OCI-LY7 (cell line): ENCODE measurements around the gene WBP4. TPM values are rescaled to one million over a fixed set of nuclear protein-coding genes. Genes with fewer than 3 reads are reported as not detected.

Experiments
- BruUV-seq: library from RNA; stranded (reverse); fragments of 400-500 nt; replicated peaks from 2 replicates; lab custom pipeline; 2021; lab: Mats Ljungman, UMichigan
- CTCF ChIA-PET: fragments of 300-600 bp; sonication (Branson Sonifier 250); formaldehyde crosslinking; loops from one replicate; lab custom pipeline; 2022; ENCODE audit warnings: antibody characterized with exemption; ENCODE audit not compliant: unreplicated experiment; lab: Charles Lee
- POLR2A ChIA-PET: fragments of 300-600 bp; sonication (Branson Sonifier 250); formaldehyde crosslinking; loops from one replicate; lab custom pipeline; 2022; ENCODE audit warnings: antibody characterized with exemption; lab: Charles Lee
- DNase-seq: peaks from one replicate; pipeline ENCODE4 v3.0.0-alpha.2; 2015; ENCODE audit warnings: low spot score
- H2AFZ ChIP-seq: fragments of 200-600 bp; sonication (generic), shearing (Covaris generic); 2 replicates; pipeline ENCODE4 v1.6.1; 2014; ENCODE audit warnings: mild to moderate bottlenecking, antibody characterized with exemption, low read length, moderate library complexity
- H3K27ac ChIP-seq: fragments of 200-600 bp; sonication (generic); 2 replicates; pipeline ENCODE4 v1.5.1; 2014; ENCODE audit warnings: mixed run types, low read depth, mild to moderate bottlenecking, moderate library complexity, low read length, inconsistent platforms; ENCODE audit not compliant: poor library complexity, severe bottlenecking
- H3K36me3 ChIP-seq: fragments of 200-600 bp; sonication (generic); 2 replicates; pipeline ENCODE4 v1.6.1; 2014; ENCODE audit warnings: mild to moderate bottlenecking, antibody characterized with exemption, low read length, moderate library complexity, mixed read lengths; ENCODE audit not compliant: insufficient read depth
- H3K4me1 ChIP-seq: fragments of 200-600 bp; sonication (generic); 2 replicates; pipeline ENCODE4 v1.5.1; 2014; ENCODE audit warnings: mild to moderate bottlenecking, low read length; ENCODE audit not compliant: insufficient read depth, poor library complexity, severe bottlenecking
- H3K4me2 ChIP-seq: fragments of 200-600 bp; sonication (generic); 2 replicates; pipeline ENCODE4 v1.6.1; 2014; ENCODE audit warnings: mild to moderate bottlenecking, low read length
- H3K4me3 ChIP-seq: fragments of 200-600 bp; sonication (generic); 2 replicates; pipeline ENCODE4 v1.5.1; 2014; ENCODE audit warnings: mild to moderate bottlenecking, low read depth, low read length; ENCODE audit not compliant: poor library complexity, severe bottlenecking
- H3K79me2 ChIP-seq: fragments of 200-600 bp; sonication (generic); 2 replicates; pipeline ENCODE4 v1.6.1; 2016; ENCODE audit warnings: low read depth, mild to moderate bottlenecking, low read length, moderate library complexity, mixed read lengths; ENCODE audit not compliant: insufficient read depth
- H3K9me2 ChIP-seq: fragments of 200-600 bp; sonication (generic); 2 replicates; pipeline ENCODE4 v1.6.1; 2016; ENCODE audit warnings: mild to moderate bottlenecking, low read length, mixed read lengths; ENCODE audit not compliant: insufficient read depth
- H3K9me3 ChIP-seq: fragments of 200-600 bp; sonication (generic); 2 replicates; pipeline ENCODE4 v1.6.1; 2014; ENCODE audit warnings: mild to moderate bottlenecking, mixed run types, low read length, mixed read lengths
- H4K20me1 ChIP-seq: fragments of 200-600 bp; sonication (generic); 2 replicates; pipeline ENCODE4 v1.6.1; 2014; ENCODE audit warnings: mild to moderate bottlenecking, antibody characterized with exemption, low read length, moderate library complexity, mixed read lengths; ENCODE audit not compliant: insufficient read depth
- EZH2phosphoT487 ChIP-seq: fragments of 200-600 bp; sonication (generic); IDR thresholded peaks from 2 replicates; pipeline ENCODE4 v1.6.1; 2018; ENCODE audit warnings: low read depth, borderline replicate concordance, mild to moderate bottlenecking, mixed run types, antibody characterized with exemption, low read length, moderate library complexity, mixed read lengths
- intact Hi-C: fragments of 100-400 bp; cut with micrococcal nuclease; formaldehyde crosslinking; loops from one replicate; pipeline ENCODE4 v1.10.0; 2022; ENCODE audit not compliant: unreplicated experiment
- total RNA-seq, 2 experiments: library from RNA; depleted of rRNA in 1 of 2; stranded (reverse); fragments of >200 nt in 1 of 2; shearing (Covaris generic) in 1 of 2; gene quantifications; 2 replicates each; pipeline ENCODE4 v1.2.3, GENCODE V29; 2014 to 2022
- TF ChIP-seq, protein P1 (sequence below): fragments of 200-600 bp; sonication (generic); conservative IDR thresholded peaks from 2 replicates; pipeline ENCODE4 v1.5.1; 2014; ENCODE audit warnings: mild to moderate bottlenecking, antibody characterized with exemption, low read length, moderate library complexity, mixed read lengths

The WBP4 gene
- total RNA-seq, 2 experiments from 2014 or later, result 5.9 to 7.3 TPM

DNA sequence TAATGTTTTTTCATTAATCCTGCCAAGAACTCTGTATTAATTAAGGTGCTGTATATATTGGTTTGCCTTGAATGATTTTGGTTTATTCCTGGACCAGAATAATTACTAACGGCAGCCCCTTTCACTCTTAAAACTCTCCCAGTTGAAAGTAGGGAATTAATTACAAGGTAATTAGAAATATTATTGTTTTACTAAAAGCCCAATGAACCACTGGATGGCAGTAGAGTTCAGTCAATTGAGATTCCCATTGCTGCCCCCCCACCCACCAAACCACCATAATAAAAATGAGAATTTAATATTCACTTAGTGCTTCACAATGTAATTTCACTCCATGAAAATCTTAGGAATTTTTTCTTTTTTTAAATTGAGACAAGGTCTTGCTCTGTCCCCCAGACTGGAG, 13.7 kb downstream of the WBP4 start:
- Histone ChIP-seq H3K9me3 (no peaks in the 10 kb centered on the region), H3K9me2 (no peaks in the 10 kb centered on the region), H3K27ac (no peak overlapping the region), H2AFZ (no peak overlapping the region), H3K4me2 (no peak overlapping the region), H3K4me1 (no peaks in the 10 kb centered on the region), H3K36me3 (peaks cover 66% of the 10 kb centered on the region), H3K79me2 (no peaks in the 10 kb centered on the region), H3K4me3 (no peak overlapping the region), H4K20me1 (no peaks in the 10 kb centered on the region)
- POLR2A ChIA-PET, result interaction anchor here (0.6 kb wide), 1 partner anchor 22 kb away, joined by 4 read pairs; no protein-coding TSS in a partner anchor
- TF ChIP-seq, protein P1, sequence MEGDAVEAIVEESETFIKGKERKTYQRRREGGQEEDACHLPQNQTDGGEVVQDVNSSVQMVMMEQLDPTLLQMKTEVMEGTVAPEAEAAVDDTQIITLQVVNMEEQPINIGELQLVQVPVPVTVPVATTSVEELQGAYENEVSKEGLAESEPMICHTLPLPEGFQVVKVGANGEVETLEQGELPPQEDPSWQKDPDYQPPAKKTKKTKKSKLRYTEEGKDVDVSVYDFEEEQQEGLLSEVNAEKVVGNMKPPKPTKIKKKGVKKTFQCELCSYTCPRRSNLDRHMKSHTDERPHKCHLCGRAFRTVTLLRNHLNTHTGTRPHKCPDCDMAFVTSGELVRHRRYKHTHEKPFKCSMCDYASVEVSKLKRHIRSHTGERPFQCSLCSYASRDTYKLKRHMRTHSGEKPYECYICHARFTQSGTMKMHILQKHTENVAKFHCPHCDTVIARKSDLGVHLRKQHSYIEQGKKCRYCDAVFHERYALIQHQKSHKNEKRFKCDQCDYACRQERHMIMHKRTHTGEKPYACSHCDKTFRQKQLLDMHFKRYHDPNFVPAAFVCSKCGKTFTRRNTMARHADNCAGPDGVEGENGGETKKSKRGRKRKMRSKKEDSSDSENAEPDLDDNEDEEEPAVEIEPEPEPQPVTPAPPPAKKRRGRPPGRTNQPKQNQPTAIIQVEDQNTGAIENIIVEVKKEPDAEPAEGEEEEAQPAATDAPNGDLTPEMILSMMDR, result peak; percentile 87
- TF ChIP-seq EZH2phosphoT487, result no peak
- CTCF ChIA-PET, result no interaction called here
- BruUV-seq, result no TSS peak
- intact Hi-C loops, result loop anchor here (1.0 to 10.0 kb wide), 2 partner anchors 147 to 580 kb away; no protein-coding TSS in a partner anchor
- peak; percentile 66 for DNase-seq

DNA sequence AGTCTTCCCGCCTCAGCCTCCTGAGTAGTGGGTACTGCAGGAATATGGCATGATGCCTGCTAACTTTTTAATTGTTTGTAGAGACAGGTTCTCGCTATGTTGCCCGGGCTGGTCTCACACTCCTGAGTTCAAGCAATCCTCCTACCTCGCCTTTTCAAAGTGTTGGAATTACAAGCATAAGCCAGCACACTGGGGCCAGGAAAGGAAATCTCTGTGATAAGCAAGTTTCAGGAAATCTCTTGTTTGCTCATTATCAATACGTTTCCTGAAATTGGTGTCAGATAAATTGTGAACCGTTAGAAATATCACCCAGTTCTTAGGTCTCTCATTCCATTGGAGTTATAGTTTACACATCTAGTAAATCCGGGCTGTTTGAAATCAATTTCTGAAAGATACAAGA, 14.2 kb downstream of the WBP4 start:
- POLR2A ChIA-PET, result no interaction called here
- no peaks in the 10 kb centered on the region for H3K9me2 ChIP-seq
- DNase-seq, result no peak
- H2AFZ ChIP-seq, result no peak overlapping the region
- no peaks in the 10 kb centered on the region for H4K20me1 ChIP-seq
- no peak for TF ChIP-seq EZH2phosphoT487
- TF ChIP-seq, protein P1, result no peak
- H3K4me1 ChIP-seq, result no peaks in the 10 kb centered on the region
- no peaks in the 10 kb centered on the region for H3K9me3 ChIP-seq
- intact Hi-C loops, result loop anchor here (1.0 to 10.0 kb wide), 2 partner anchors 147 to 579 kb away; no protein-coding TSS in a partner anchor
- H3K79me2 ChIP-seq, result no peaks in the 10 kb centered on the region
- H3K4me2 ChIP-seq, result no peak overlapping the region
- peaks cover 63% of the 10 kb centered on the region for H3K36me3 ChIP-seq
- no TSS peak for BruUV-seq
- H3K27ac ChIP-seq, result no peak overlapping the region
- H3K4me3 ChIP-seq, result no peak overlapping the region
- CTCF ChIA-PET, result no interaction called here

DNA sequence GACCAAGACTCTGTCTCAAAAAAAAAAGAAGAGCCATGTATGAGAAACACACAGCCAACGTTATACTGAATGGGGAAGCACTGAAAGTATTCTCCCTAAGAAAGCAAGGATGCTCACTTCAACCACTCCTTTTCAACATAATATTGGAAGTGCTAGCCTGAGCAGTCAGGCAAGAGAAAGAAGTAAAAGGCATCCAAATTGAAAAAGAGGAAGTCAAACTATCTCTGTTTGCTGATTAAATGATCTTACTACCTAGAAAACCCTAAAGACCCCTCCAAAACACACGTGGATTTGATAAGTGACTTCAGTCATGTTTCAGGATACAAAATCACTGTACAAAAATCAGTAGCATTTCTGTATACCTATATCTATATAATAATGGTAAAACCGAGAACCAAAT, 16.2 kb downstream of the WBP4 start:
- H3K4me2 ChIP-seq, result no peak overlapping the region
- no peak overlapping the region for H3K27ac ChIP-seq
- DNase-seq, result no peak
- H3K36me3 ChIP-seq, result peaks cover 50% of the 10 kb centered on the region
- no peaks in the 10 kb centered on the region for H3K9me3 ChIP-seq
- intact Hi-C loops, result loop anchor here (10.0 kb wide), 1 partner anchor 577 kb away; no protein-coding TSS in a partner anchor
- CTCF ChIA-PET, result no interaction called here
- no peaks in the 10 kb centered on the region for H3K9me2 ChIP-seq
- no peak overlapping the region for H2AFZ ChIP-seq
- no peaks in the 10 kb centered on the region for H3K4me1 ChIP-seq
- H4K20me1 ChIP-seq, result no peaks in the 10 kb centered on the region
- no peak for TF ChIP-seq EZH2phosphoT487
- TF ChIP-seq, protein P1, result no peak
- BruUV-seq, result no TSS peak
- no peak overlapping the region for H3K4me3 ChIP-seq
- no peaks in the 10 kb centered on the region for H3K79me2 ChIP-seq
- POLR2A ChIA-PET, result no interaction called here
